Endothelial cell of umbilical vein (primary cell): ENCODE data around the gene BHLHE41. TPM values are rescaled to one million over a fixed set of nuclear protein-coding genes. Genes with fewer than 3 reads are reported as not detected.

Experiments
- BruUV-seq: library from RNA; stranded (reverse); fragments of 400-500 nt; replicated peaks from 2 replicates; lab custom pipeline; 2021; lab: Mats Ljungman, UMichigan
- CTCF ChIA-PET: fragments of 300-600, 350-600 bp; sonication (Branson Sonifier 250); formaldehyde crosslinking; loops from one replicate; lab custom pipeline; 2021; ENCODE audit warnings: antibody characterized with exemption, inconsistent platforms; lab: Charles Lee
- POLR2A ChIA-PET: fragments of 300-600, 350-600 bp; sonication (Branson Sonifier 250); formaldehyde crosslinking; loops from one replicate; lab custom pipeline; 2021; ENCODE audit warnings: antibody characterized with exemption, inconsistent platforms; lab: Charles Lee
- DNase-seq: peaks from one replicate; pipeline ENCODE4 v3.0.0-alpha.2; 2011; ENCODE audit warnings: low read depth, low spot score
- FAIRE-seq: peaks from 2 replicates; lab custom pipeline; 2011; peaks lifted over from hg19 to GRCh38; lab: Jason Lieb, UNC
- H2AFZ ChIP-seq: 2 replicates; pipeline ENCODE4 v1.6.0; 2012; ENCODE audit warnings: low read depth, low read length, control low read depth, inconsistent platforms
- H3K27ac ChIP-seq: 2 replicates; pipeline ENCODE4 v1.5.1; 2011; ENCODE audit warnings: low read depth, mild to moderate bottlenecking, control low read depth, low read length, moderate library complexity; ENCODE audit not compliant: insufficient read depth
- H3K27me3 ChIP-seq, 2 experiments: 2 replicates each; pipeline versions ENCODE4 v1.6.0 to v1.6.1; 2011; ENCODE audit warnings: low read length in 2 of 2, mixed read lengths in 1 of 2; ENCODE audit not compliant: control insufficient read depth in 2 of 2, insufficient read depth in 2 of 2
- H3K36me3 ChIP-seq, 2 experiments: 2 replicates in 1 of 2; 3 replicates in 1 of 2; pipeline ENCODE4 v1.5.1; 2011; ENCODE audit warnings: low read length in 2 of 2, mild to moderate bottlenecking in 1 of 2, moderate library complexity in 1 of 2; ENCODE audit not compliant: control insufficient read depth in 2 of 2, insufficient read depth in 2 of 2; ENCODE audit errors: extremely low read depth in 1 of 2
- H3K4me1 ChIP-seq: 3 replicates; pipeline ENCODE4 v1.5.1; 2011; ENCODE audit warnings: mild to moderate bottlenecking, low read length; ENCODE audit not compliant: control insufficient read depth, insufficient read depth; ENCODE audit errors: extremely low read depth
- H3K4me2 ChIP-seq: 2 replicates; pipeline ENCODE4 v1.6.1; 2011; ENCODE audit warnings: low read length, control low read depth, mixed read lengths; ENCODE audit not compliant: insufficient read depth
- H3K4me3 ChIP-seq, 3 experiments: fragments of 200-600 bp in 1 of 3; sonication (generic), shearing (Covaris generic) in 1 of 3; replicated peaks in 1 of 3; 2 replicates each; pipeline ENCODE4 v1.5.1; 2011 to 2016; ENCODE audit warnings: control low read depth in 3 of 3, low read length in 3 of 3, mild to moderate bottlenecking in 2 of 3, inconsistent platforms in 1 of 3, low read depth in 1 of 3, moderate library complexity in 1 of 3; ENCODE audit not compliant: insufficient read depth in 1 of 3
- H3K79me2 ChIP-seq: 2 replicates; pipeline ENCODE4 v1.6.0; 2012; ENCODE audit warnings: low read length, inconsistent platforms; ENCODE audit not compliant: control insufficient read depth, insufficient read depth
- H3K9ac ChIP-seq: replicated peaks from 2 replicates; pipeline ENCODE3; 2011; ENCODE audit warnings: low read length, control low read depth; ENCODE audit not compliant: insufficient read depth; ENCODE audit errors: extremely low read depth
- H3K9me1 ChIP-seq: replicated peaks from 3 replicates; pipeline ENCODE4 v1.6.0; 2011; ENCODE audit warnings: mild to moderate bottlenecking, low read length; ENCODE audit not compliant: control insufficient read depth, insufficient read depth; ENCODE audit errors: extremely low read depth
- H3K9me3 ChIP-seq: replicated peaks from 2 replicates; pipeline ENCODE4 v1.5.1; 2012; ENCODE audit warnings: low read length, inconsistent platforms; ENCODE audit not compliant: control insufficient read depth, insufficient read depth
- H4K20me1 ChIP-seq: replicated peaks from 2 replicates; pipeline ENCODE3; 2011; ENCODE audit warnings: mild to moderate bottlenecking, low read length; ENCODE audit not compliant: control insufficient read depth, insufficient read depth; ENCODE audit errors: extremely low read depth
- CTCF ChIP-seq, 2 donors: IDR thresholded peaks; 1 replicate in 1 of 2; 2 replicates in 1 of 2; pipeline ENCODE4 v1.5.1; 2011; ENCODE audit warnings: low read length in 2 of 2, mild to moderate bottlenecking in 2 of 2, moderate library complexity in 2 of 2, control low read depth in 1 of 2, inconsistent platforms in 1 of 2, low read depth in 1 of 2; ENCODE audit not compliant: insufficient read depth in 1 of 2; ENCODE audit errors: extremely low read depth in 1 of 2
- EZH2 ChIP-seq: IDR thresholded peaks from 2 replicates; pipeline ENCODE4 v1.6.1; 2012; ENCODE audit warnings: borderline replicate concordance, low read depth, mild to moderate bottlenecking, moderate library complexity, low read length, inconsistent platforms; ENCODE audit not compliant: severe bottlenecking
- FOS ChIP-seq: IDR thresholded peaks from 2 replicates; pipeline ENCODE4 v1.6.1; 2011; ENCODE audit warnings: mild to moderate bottlenecking, low read length, moderate library complexity, borderline replicate concordance; ENCODE audit not compliant: insufficient read depth
- GATA2 ChIP-seq: IDR thresholded peaks from 2 replicates; pipeline ENCODE4 v1.7.0; 2011; ENCODE audit warnings: low read depth, mild to moderate bottlenecking, moderate library complexity, mixed read lengths, low read length; ENCODE audit not compliant: insufficient read length, insufficient read depth
- JUN ChIP-seq: IDR thresholded peaks from 2 replicates; pipeline ENCODE4 v1.6.1; 2011; ENCODE audit warnings: borderline replicate concordance, low read depth; ENCODE audit not compliant: insufficient read length, insufficient read depth
- MAX ChIP-seq: IDR thresholded peaks from 2 replicates; pipeline ENCODE4 v1.6.1; 2011; ENCODE audit not compliant: insufficient read depth, insufficient read length
- MYC ChIP-seq: IDR thresholded peaks from one replicate; pipeline ENCODE4 v1.6.1; 2011; ENCODE audit warnings: mild to moderate bottlenecking, low read depth, low read length
- POLR2A ChIP-seq: IDR thresholded peaks from 2 replicates; pipeline ENCODE4 v1.6.1; 2012; ENCODE audit warnings: low read depth, mild to moderate bottlenecking, control low read depth, low read length
- POLR2AphosphoS5 ChIP-seq: IDR thresholded peaks from 2 replicates; pipeline ENCODE4 v1.6.1; 2012; ENCODE audit warnings: low read depth, mild to moderate bottlenecking, control low read depth, low read length, moderate library complexity; ENCODE audit not compliant: insufficient read depth
- dilution Hi-C: fragments of 300-500 bp; cut with MboI; formaldehyde crosslinking; loops from one replicate; pipeline ENCODE4 v1.15.0; 2019; ENCODE audit warnings: low sequenced_read_pairs; ENCODE audit not compliant: extremely low pct_ligation_motif_present
- intact Hi-C: fragments of 100-400 bp; cut with micrococcal nuclease; formaldehyde crosslinking; loops from one replicate; pipeline ENCODE4 v1.10.0; 2022
- polyA plus RNA-seq, 4 experiments: library from polyadenylated mRNA; depleted of rRNA in 3 of 4; stranded (reverse) in 3 of 4; unstranded in 1 of 4; fragments of >200 nt; gene quantifications; 2 replicates each; pipeline versions ENCODE4 v1.2.1 to v1.2.3, GENCODE V29; 2011 to 2012; ENCODE audit warnings: missing spikeins in 1 of 4
- total RNA-seq: library from RNA; stranded (reverse); gene quantifications from 2 replicates; pipeline ENCODE4 v1.2.3, GENCODE V29; 2021

Gene BHLHE41
- total and polyA plus RNA-seq, 2 donors (not counting 3 experiments of a cell fraction or from before 2014, with no cell fraction given): 0.12 to 0.24 TPM

GRCh38 chr12:26148291-26148690 is 23.5 kb upstream of the BHLHE41 start:
- dilution Hi-C loops: no loop called here
- no peaks in the 10 kb centered on the region for H3K79me2 ChIP-seq
- no peak overlapping the region for H3K9ac ChIP-seq
- intact Hi-C loops: no loop called here
- no peaks in the 10 kb centered on the region for H4K20me1 ChIP-seq
- H3K9me1 ChIP-seq: no peaks in the 10 kb centered on the region
- no peak overlapping the region for H3K27ac ChIP-seq
- no peak overlapping the region for H3K4me2 ChIP-seq
- ChIA-PET CTCF (no interaction called here), POLR2A (no interaction called here)
- TF ChIP-seq POLR2A (no peak), GATA2 (no peak), JUN (no peak), FOS (no peak), CTCF (IDR thresholded peaks at IDR 0.05; ENCODE audit: extremely low read depth in 1 of 2, insufficient read depth in 1 of 2, low read depth in 1 of 2, low read length in 2 of 2) (no peak), EZH2 (no peak), MAX (no peak), MYC (no peak), POLR2AphosphoS5 (no peak)
- no peaks in the 10 kb centered on the region for H3K27me3 ChIP-seq
- no peak overlapping the region for H2AFZ ChIP-seq
- H3K9me3 ChIP-seq: no peaks in the 10 kb centered on the region
- peaks cover 10% of the 10 kb centered on the region for H3K4me1 ChIP-seq
- BruUV-seq: no TSS peak
- no peak for DNase-seq
- FAIRE-seq: no peak
- no peak overlapping the region for H3K4me3 ChIP-seq
- H3K36me3 ChIP-seq: no peaks in the 10 kb centered on the region
